Measurements from ENCODE around the gene CCR8.
A peak's percentile ranks its signal among the peaks of the same experiment; 100 is the strongest.

CCR8 gene

GRCh38 chr3:39378088-39378487, 48.6 kb downstream of the CCR8 start:
- DNase-seq (ENCODE audit: low read depth), result peak; percentile 33

GRCh38 chr3:39378957-39379777, 49.7 kb downstream of the CCR8 start:
- DNase-seq (ENCODE audit: low read depth), result no peak
- H3K4me3 ChIP-seq (ENCODE audit: control insufficient read depth, low read depth, low read length), result no peak overlapping the region
- TF ChIP-seq CTCF (conservative IDR thresholded peaks at IDR 0.05; ENCODE audit: control insufficient read depth, insufficient read depth, low read depth, low read length), result no peak

More at GRCh38 chr3:39378088-39378487, 48.6 kb downstream of the CCR8 start:
- TF ChIP-seq CTCF (conservative IDR thresholded peaks at IDR 0.05; ENCODE audit: control insufficient read depth, insufficient read depth, low read depth, low read length), result peak; percentile 61
- H3K4me3 ChIP-seq (ENCODE audit: control insufficient read depth, low read depth, low read length), result no peak overlapping the region

GRCh38 chr3:39379778-39380155, 50.3 kb downstream of the CCR8 start:
- no peak for TF ChIP-seq CTCF (conservative IDR thresholded peaks at IDR 0.05; ENCODE audit: control insufficient read depth, insufficient read depth, low read depth, low read length)
- no peak for DNase-seq (ENCODE audit: low read depth)
- no peak overlapping the region for H3K4me3 ChIP-seq (ENCODE audit: control insufficient read depth, low read depth, low read length)

- no peak for TF ChIP-seq CTCF (conservative IDR thresholded peaks at IDR 0.05; ENCODE audit: control insufficient read depth, insufficient read depth, low read depth, low read length)
- no peak overlapping the region for H3K4me3 ChIP-seq (ENCODE audit: control insufficient read depth, low read depth, low read length)
Observed at GRCh38 chr3:39381432-39381831, 51.9 kb downstream of the CCR8 start.

More at GRCh38 chr3:39381432-39381831, 51.9 kb downstream of the CCR8 start:
- no peak for DNase-seq (ENCODE audit: low read depth)
